Endothelial cell of umbilical vein (primary cell): Measurements from ENCODE around the gene ZFHX2.

Experiments
- EZH2 ChIP-seq: IDR thresholded peaks from 2 replicates; pipeline ENCODE4 v1.6.1; 2012; ENCODE audit warnings: borderline replicate concordance, low read depth, mild to moderate bottlenecking, moderate library complexity, low read length, inconsistent platforms; ENCODE audit not compliant: severe bottlenecking
- MAX ChIP-seq: IDR thresholded peaks from 2 replicates; pipeline ENCODE4 v1.6.1; 2011; ENCODE audit not compliant: insufficient read depth, insufficient read length
- MYC ChIP-seq: IDR thresholded peaks from one replicate; pipeline ENCODE4 v1.6.1; 2011; ENCODE audit warnings: mild to moderate bottlenecking, low read depth, low read length
- POLR2A ChIP-seq: IDR thresholded peaks from 2 replicates; pipeline ENCODE4 v1.6.1; 2012; ENCODE audit warnings: low read depth, mild to moderate bottlenecking, control low read depth, low read length
- POLR2AphosphoS5 ChIP-seq: IDR thresholded peaks from 2 replicates; pipeline ENCODE4 v1.6.1; 2012; ENCODE audit warnings: low read depth, mild to moderate bottlenecking, control low read depth, low read length, moderate library complexity; ENCODE audit not compliant: insufficient read depth
- TF ChIP-seq, protein P1 (sequence below), 2 donors: IDR thresholded peaks; 1 replicate in 1 of 2; 2 replicates in 1 of 2; pipeline ENCODE4 v1.5.1; 2011; ENCODE audit warnings: low read length in 2 of 2, mild to moderate bottlenecking in 2 of 2, moderate library complexity in 2 of 2, control low read depth in 1 of 2, inconsistent platforms in 1 of 2, low read depth in 1 of 2; ENCODE audit not compliant: insufficient read depth in 1 of 2; ENCODE audit errors: extremely low read depth in 1 of 2

- TF ChIP-seq, protein P1, sequence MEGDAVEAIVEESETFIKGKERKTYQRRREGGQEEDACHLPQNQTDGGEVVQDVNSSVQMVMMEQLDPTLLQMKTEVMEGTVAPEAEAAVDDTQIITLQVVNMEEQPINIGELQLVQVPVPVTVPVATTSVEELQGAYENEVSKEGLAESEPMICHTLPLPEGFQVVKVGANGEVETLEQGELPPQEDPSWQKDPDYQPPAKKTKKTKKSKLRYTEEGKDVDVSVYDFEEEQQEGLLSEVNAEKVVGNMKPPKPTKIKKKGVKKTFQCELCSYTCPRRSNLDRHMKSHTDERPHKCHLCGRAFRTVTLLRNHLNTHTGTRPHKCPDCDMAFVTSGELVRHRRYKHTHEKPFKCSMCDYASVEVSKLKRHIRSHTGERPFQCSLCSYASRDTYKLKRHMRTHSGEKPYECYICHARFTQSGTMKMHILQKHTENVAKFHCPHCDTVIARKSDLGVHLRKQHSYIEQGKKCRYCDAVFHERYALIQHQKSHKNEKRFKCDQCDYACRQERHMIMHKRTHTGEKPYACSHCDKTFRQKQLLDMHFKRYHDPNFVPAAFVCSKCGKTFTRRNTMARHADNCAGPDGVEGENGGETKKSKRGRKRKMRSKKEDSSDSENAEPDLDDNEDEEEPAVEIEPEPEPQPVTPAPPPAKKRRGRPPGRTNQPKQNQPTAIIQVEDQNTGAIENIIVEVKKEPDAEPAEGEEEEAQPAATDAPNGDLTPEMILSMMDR (IDR thresholded peaks at IDR 0.05; ENCODE audit: extremely low read depth in 1 of 2, insufficient read depth in 1 of 2, low read depth in 1 of 2, low read length in 2 of 2) = no peak
- TF ChIP-seq EZH2 (no peak), POLR2AphosphoS5 (no peak), MAX (no peak), POLR2A (no peak), MYC (no peak)
Observed at GRCh38 chr14:23532658-23533057, 18.9 kb downstream of the ZFHX2 start.
